Measurements from ENCODE around the gene TUBB. TPM values are rescaled to one million over a fixed set of nuclear protein-coding genes. Genes with fewer than 3 reads are reported as not detected.

Gene TUBB
- total RNA-seq, 4 donors from 2014 or later = 119 to 179 (median 156) TPM

GRCh38 chr6:30744054-30744805 is 24.1 kb downstream of the TUBB start, which contains the start of gene IER3:
Gene IER3 (minus strand): TSS chr6:30744547. CDS start chr6:30744518, 29 bp downstream.
- DNase-seq (ENCODE audit: low spot score in 2 of 2) = peak; percentile 89 to 97
- WGBS, 2 donors = 1% methylated on average over 47 to 53 of the region's 54 CpGs
- peak in 1 of 2 donors; percentile 40 for TF ChIP-seq POLR2A (IDR thresholded peaks at IDR 0.05)
- TF ChIP-seq, protein P1, sequence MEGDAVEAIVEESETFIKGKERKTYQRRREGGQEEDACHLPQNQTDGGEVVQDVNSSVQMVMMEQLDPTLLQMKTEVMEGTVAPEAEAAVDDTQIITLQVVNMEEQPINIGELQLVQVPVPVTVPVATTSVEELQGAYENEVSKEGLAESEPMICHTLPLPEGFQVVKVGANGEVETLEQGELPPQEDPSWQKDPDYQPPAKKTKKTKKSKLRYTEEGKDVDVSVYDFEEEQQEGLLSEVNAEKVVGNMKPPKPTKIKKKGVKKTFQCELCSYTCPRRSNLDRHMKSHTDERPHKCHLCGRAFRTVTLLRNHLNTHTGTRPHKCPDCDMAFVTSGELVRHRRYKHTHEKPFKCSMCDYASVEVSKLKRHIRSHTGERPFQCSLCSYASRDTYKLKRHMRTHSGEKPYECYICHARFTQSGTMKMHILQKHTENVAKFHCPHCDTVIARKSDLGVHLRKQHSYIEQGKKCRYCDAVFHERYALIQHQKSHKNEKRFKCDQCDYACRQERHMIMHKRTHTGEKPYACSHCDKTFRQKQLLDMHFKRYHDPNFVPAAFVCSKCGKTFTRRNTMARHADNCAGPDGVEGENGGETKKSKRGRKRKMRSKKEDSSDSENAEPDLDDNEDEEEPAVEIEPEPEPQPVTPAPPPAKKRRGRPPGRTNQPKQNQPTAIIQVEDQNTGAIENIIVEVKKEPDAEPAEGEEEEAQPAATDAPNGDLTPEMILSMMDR (IDR thresholded peaks at IDR 0.05) = no peak
- intact Hi-C loops (cut with DNase I; ENCODE audit: low total_unique reads) = loop anchor here (10.0 kb wide), 2 partner anchors 71 to 131 kb away; no protein-coding TSS in a partner anchor
- peak within 1 kb of the TSS; percentile 41 for H3K4me3 ChIP-seq (ENCODE audit: low read depth, poor library complexity, severe bottlenecking)

GRCh38 chr6:30747300-30747687 is 27.1 kb downstream of the TUBB start:
- no peak for DNase-seq (ENCODE audit: low spot score in 2 of 2)
- H3K4me3 ChIP-seq (ENCODE audit: low read depth, poor library complexity, severe bottlenecking) = no peak overlapping the region
- WGBS, 2 donors = 72 to 94% methylated on average over 1 of the region's 1 CpG
- TF ChIP-seq, protein P1 (IDR thresholded peaks at IDR 0.05) = no peak
- TF ChIP-seq POLR2A (IDR thresholded peaks at IDR 0.05) = no peak
- intact Hi-C loops (cut with DNase I; ENCODE audit: low total_unique reads) = loop anchor here (10.0 kb wide), 2 partner anchors 68 to 128 kb away; no protein-coding TSS in a partner anchor

GRCh38 chr6:30747902-30748769 is 28.0 kb downstream of the TUBB start:
- no peak for DNase-seq (ENCODE audit: low spot score in 2 of 2)
- intact Hi-C loops (cut with DNase I; ENCODE audit: low total_unique reads) = loop anchor here (10.0 kb wide), 2 partner anchors 67 to 127 kb away; no protein-coding TSS in a partner anchor
- TF ChIP-seq, protein P1 (IDR thresholded peaks at IDR 0.05) = no peak
- TF ChIP-seq POLR2A (IDR thresholded peaks at IDR 0.05) = no peak
- 46 to 48% methylated on average over 6 of the region's 6 CpGs for WGBS, 2 donors
- no peak overlapping the region for H3K4me3 ChIP-seq (ENCODE audit: low read depth, poor library complexity, severe bottlenecking)

DNA sequence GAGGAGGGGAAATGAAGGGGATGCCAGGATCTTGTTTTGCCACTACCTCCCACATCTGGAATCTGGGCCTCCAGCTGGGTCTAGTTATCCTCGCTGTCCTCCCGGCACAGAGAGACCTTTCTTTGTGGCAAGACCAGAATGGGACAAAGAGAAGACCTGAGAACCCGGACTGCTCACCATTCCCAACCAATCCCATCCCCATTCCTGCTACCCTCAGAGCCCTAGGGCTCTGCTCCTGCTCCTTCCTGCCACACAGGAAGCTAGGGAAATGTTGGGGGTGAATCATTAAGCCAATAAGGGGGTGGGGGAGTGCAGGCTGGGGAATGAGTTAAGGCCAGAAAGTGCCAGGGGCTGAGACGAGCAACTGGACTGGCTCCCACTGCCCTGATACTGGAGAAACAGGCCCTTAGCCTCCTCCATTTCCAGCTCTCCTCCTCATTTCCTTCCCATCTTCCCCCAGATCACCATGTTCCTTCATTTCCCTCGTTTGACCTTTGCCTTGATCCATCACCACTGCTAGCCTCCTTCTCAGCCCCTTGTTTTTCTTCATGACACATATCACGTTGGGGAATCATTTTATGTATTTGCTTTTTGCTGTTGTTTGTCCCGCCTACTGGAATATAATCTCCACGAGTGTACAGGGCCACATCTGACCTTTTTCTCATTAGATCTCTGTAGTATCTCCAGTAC is 28.8 kb downstream of the TUBB start:
- TF ChIP-seq, protein P1 (IDR thresholded peaks at IDR 0.05) = no peak
- TF ChIP-seq POLR2A (IDR thresholded peaks at IDR 0.05) = no peak
- H3K4me3 ChIP-seq (ENCODE audit: low read depth, poor library complexity, severe bottlenecking) = no peak overlapping the region
- intact Hi-C loops (cut with DNase I; ENCODE audit: low total_unique reads) = loop anchor here (10.0 kb wide), 2 partner anchors 66 to 126 kb away; no protein-coding TSS in a partner anchor

More for the DNA sequence above, 28.8 kb downstream of the TUBB start:
- DNase-seq (ENCODE audit: low spot score in 2 of 2) = no peak
- WGBS, 2 donors = 40 to 41% methylated on average over 8 of the region's 8 CpGs
